ENCODE results near the gene POLR2F. TPM values are rescaled to one million over a fixed set of nuclear protein-coding genes. Genes with fewer than 3 reads are reported as not detected.

Gene POLR2F
- polyA plus RNA-seq, 1 donor (not counting 4 experiments of a cell fraction or from before 2014, with no cell fraction given), result 119 TPM

GRCh38 chr22:37916311-37916710 is 37.2 kb upstream of the POLR2F start:
- peaks cover 69% of the 10 kb centered on the region for H3K79me2 ChIP-seq (ENCODE audit: control insufficient read depth, insufficient read depth, low read length)
- no peak overlapping the region for H3K4me2 ChIP-seq (ENCODE audit: control insufficient read depth, extremely low read depth, insufficient read depth, low read depth, low read length)
- H4K20me1 ChIP-seq (ENCODE audit: control insufficient read depth, extremely low read depth, insufficient read depth, low read length), result peaks cover 9% of the 10 kb centered on the region
- H3K27me3 ChIP-seq (ENCODE audit: control insufficient read depth, extremely low read depth, insufficient read depth, low read length), result no peaks in the 10 kb centered on the region
- no peak overlapping the region for H3K4me3 ChIP-seq (ENCODE audit: control insufficient read depth in 2 of 3, extremely low read depth in 1 of 3, insufficient read depth in 2 of 3, low read depth in 1 of 3, low read length in 3 of 3)
- H3K36me3 ChIP-seq (ENCODE audit: control insufficient read depth in 2 of 2, extremely low read depth in 1 of 2, insufficient read depth in 2 of 2, low read length in 2 of 2), result peaks cover 57 to 63% of the 10 kb centered on the region in 2 experiments
- TF ChIP-seq, protein P1, sequence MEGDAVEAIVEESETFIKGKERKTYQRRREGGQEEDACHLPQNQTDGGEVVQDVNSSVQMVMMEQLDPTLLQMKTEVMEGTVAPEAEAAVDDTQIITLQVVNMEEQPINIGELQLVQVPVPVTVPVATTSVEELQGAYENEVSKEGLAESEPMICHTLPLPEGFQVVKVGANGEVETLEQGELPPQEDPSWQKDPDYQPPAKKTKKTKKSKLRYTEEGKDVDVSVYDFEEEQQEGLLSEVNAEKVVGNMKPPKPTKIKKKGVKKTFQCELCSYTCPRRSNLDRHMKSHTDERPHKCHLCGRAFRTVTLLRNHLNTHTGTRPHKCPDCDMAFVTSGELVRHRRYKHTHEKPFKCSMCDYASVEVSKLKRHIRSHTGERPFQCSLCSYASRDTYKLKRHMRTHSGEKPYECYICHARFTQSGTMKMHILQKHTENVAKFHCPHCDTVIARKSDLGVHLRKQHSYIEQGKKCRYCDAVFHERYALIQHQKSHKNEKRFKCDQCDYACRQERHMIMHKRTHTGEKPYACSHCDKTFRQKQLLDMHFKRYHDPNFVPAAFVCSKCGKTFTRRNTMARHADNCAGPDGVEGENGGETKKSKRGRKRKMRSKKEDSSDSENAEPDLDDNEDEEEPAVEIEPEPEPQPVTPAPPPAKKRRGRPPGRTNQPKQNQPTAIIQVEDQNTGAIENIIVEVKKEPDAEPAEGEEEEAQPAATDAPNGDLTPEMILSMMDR (optimal IDR thresholded peaks at IDR 0.05 in 1 of 3, IDR thresholded peaks at IDR 0.05 in 1 of 3, conservative IDR thresholded peaks at IDR 0.05 in 1 of 3; ENCODE audit: extremely low read depth in 1 of 3, insufficient read depth in 2 of 3, low read length in 3 of 3), result no peak
- TF ChIP-seq EZH2 (IDR thresholded peaks at IDR 0.05; ENCODE audit: low read length), result no peak
- no peaks in the 10 kb centered on the region for H3K9me3 ChIP-seq (ENCODE audit: control insufficient read depth, low read depth, low read length)
- no peak overlapping the region for H3K9ac ChIP-seq (ENCODE audit: control insufficient read depth, extremely low read depth, insufficient read depth, low read length)
- H3K27ac ChIP-seq (ENCODE audit: control insufficient read depth, insufficient read depth, low read length), result no peak overlapping the region
- no peak for DNase-seq (ENCODE audit: low read depth, low spot score)
- no peaks in the 10 kb centered on the region for H3K9me1 ChIP-seq (ENCODE audit: control insufficient read depth, extremely low read depth, insufficient read depth, low read length)
- dilution Hi-C loops (cut with MboI; ENCODE audit: extremely low pct_ligation_motif_present, low sequenced_read_pairs), result no loop called here
- no peak overlapping the region for H2AFZ ChIP-seq (ENCODE audit: control insufficient read depth, low read length)
- peaks cover 3% of the 10 kb centered on the region for H3K4me1 ChIP-seq (ENCODE audit: control insufficient read depth, extremely low read depth, insufficient read depth, low read length)
- FAIRE-seq, result no peak

DNA sequence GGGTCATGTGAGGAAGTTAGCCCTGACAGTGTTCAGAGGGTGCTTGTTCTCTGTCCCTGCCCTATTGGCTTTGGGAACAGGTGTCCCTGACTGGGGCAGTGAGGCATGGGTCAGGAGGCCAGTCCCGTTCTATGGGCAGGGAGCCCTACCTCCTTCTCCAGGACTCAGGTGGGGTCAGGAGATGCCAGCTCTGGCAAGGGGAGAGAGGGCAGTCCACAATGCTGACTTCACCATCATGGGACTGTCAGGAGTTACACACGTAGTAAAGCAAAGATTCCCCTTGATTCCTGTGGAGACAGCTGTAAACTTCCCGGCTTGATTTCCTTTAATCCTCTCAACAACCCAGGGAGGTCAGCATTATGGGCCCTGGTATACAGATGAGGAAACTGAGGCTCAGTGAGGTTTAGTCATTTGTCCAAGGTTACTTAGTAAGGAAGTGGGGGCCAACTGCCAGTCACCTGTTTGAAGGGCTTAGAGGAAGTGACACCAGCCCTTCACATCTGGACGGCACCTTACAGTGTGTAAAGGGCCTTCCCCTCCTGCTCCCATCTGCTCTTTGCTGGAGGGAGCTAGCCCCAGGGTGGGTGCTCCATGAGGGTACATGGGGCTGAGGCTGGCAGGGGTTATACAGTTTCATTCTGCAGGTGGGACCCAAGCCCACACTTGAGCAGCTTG is 35.5 kb upstream of the POLR2F start:
- Histone ChIP-seq H3K4me2 (ENCODE audit: control insufficient read depth, extremely low read depth, insufficient read depth, low read depth, low read length) (no peak overlapping the region), H3K27me3 (ENCODE audit: control insufficient read depth, extremely low read depth, insufficient read depth, low read length) (no peaks in the 10 kb centered on the region), H3K9me3 (ENCODE audit: control insufficient read depth, low read depth, low read length) (no peaks in the 10 kb centered on the region), H4K20me1 (ENCODE audit: control insufficient read depth, extremely low read depth, insufficient read depth, low read length) (peaks cover 2% of the 10 kb centered on the region), H3K4me1 (ENCODE audit: control insufficient read depth, extremely low read depth, insufficient read depth, low read length) (no peaks in the 10 kb centered on the region), H3K9ac (ENCODE audit: control insufficient read depth, extremely low read depth, insufficient read depth, low read length) (no peak overlapping the region), H3K36me3 (ENCODE audit: control insufficient read depth in 2 of 2, extremely low read depth in 1 of 2, insufficient read depth in 2 of 2, low read length in 2 of 2) (peaks cover 54 to 59% of the 10 kb centered on the region in 2 experiments), H3K27ac (ENCODE audit: control insufficient read depth, insufficient read depth, low read length) (no peak overlapping the region), H2AFZ (ENCODE audit: control insufficient read depth, low read length) (no peak overlapping the region), H3K79me2 (ENCODE audit: control insufficient read depth, insufficient read depth, low read length) (peaks cover 61% of the 10 kb centered on the region), H3K4me3 (ENCODE audit: control insufficient read depth in 2 of 3, extremely low read depth in 1 of 3, insufficient read depth in 2 of 3, low read depth in 1 of 3, low read length in 3 of 3) (no peak overlapping the region), H3K9me1 (ENCODE audit: control insufficient read depth, extremely low read depth, insufficient read depth, low read length) (no peaks in the 10 kb centered on the region)
- dilution Hi-C loops (cut with MboI; ENCODE audit: extremely low pct_ligation_motif_present, low sequenced_read_pairs), result no loop called here
- DNase-seq (ENCODE audit: low read depth, low spot score) (no peak), FAIRE-seq (no peak)
- no peak for TF ChIP-seq EZH2 (IDR thresholded peaks at IDR 0.05; ENCODE audit: low read length)
- TF ChIP-seq, protein P1 (optimal IDR thresholded peaks at IDR 0.05 in 1 of 3, IDR thresholded peaks at IDR 0.05 in 1 of 3, conservative IDR thresholded peaks at IDR 0.05 in 1 of 3; ENCODE audit: extremely low read depth in 1 of 3, insufficient read depth in 2 of 3, low read length in 3 of 3), result no peak

Data from keratinocyte (primary cell).